T-helper 2 cell treated with Interferon-gamma antibody and Interleukin-4, amounts not matched to agents 5 μg/mL and 100 μg/mL, for 36 hours (primary cell): ENCODE results near the gene PTPRM.

Experiments used
- DNase-seq: peaks from one replicate; pipeline ENCODE4 v3.0.0; 2021; ENCODE audit warnings: low spot score
- H3K27ac Mint-ChIP-seq: one replicate; pipeline ENCODE4 v1.8.0; 2021; ENCODE audit warnings: mild to moderate bottlenecking, mixed read lengths
- H3K27me3 Mint-ChIP-seq: one replicate; pipeline ENCODE4 v1.8.0; 2021; ENCODE audit warnings: low read depth, mixed read lengths
- H3K36me3 Mint-ChIP-seq: one replicate; pipeline ENCODE4 v1.8.0; 2021; ENCODE audit warnings: low read depth, mixed read lengths
- H3K4me1 Mint-ChIP-seq: one replicate; pipeline ENCODE4 v1.8.0; 2021; ENCODE audit warnings: low read depth, mixed read lengths
- H3K4me3 Mint-ChIP-seq: one replicate; pipeline ENCODE4 v1.8.0; 2022; ENCODE audit warnings: mild to moderate bottlenecking, moderate library complexity, mixed read lengths
- H3K9me3 Mint-ChIP-seq: one replicate; pipeline ENCODE4 v1.8.0; 2021; ENCODE audit warnings: mixed read lengths

The PTPRM gene

GRCh38 chr18:7812431-7813063, 245.4 kb downstream of the PTPRM start:
- DNase-seq, result no peak

GRCh38 chr18:7813131-7813530, 246.0 kb downstream of the PTPRM start:
- Mint-ChIP-seq H3K4me3 (no peak overlapping the region), H3K36me3 (no peaks in the 10 kb centered on the region), H3K27ac (no peak overlapping the region), H3K4me1 (no peaks in the 10 kb centered on the region), H3K27me3 (no peaks in the 10 kb centered on the region), H3K9me3 (peaks cover 39% of the 10 kb centered on the region)
- DNase-seq, result no peak

More at GRCh38 chr18:7812431-7813063, 245.4 kb downstream of the PTPRM start:
- H3K4me3 Mint-ChIP-seq, result no peak overlapping the region
- H3K27me3 Mint-ChIP-seq, result no peaks in the 10 kb centered on the region
- H3K36me3 Mint-ChIP-seq, result no peaks in the 10 kb centered on the region
- H3K27ac Mint-ChIP-seq, result no peak overlapping the region
- H3K9me3 Mint-ChIP-seq, result peaks cover 38% of the 10 kb centered on the region
- H3K4me1 Mint-ChIP-seq, result no peaks in the 10 kb centered on the region

GRCh38 chr18:7814754-7815315, 247.7 kb downstream of the PTPRM start:
- no peak overlapping the region for H3K27ac Mint-ChIP-seq
- no peaks in the 10 kb centered on the region for H3K4me1 Mint-ChIP-seq
- H3K9me3 Mint-ChIP-seq, result peaks cover 35% of the 10 kb centered on the region
- H3K27me3 Mint-ChIP-seq, result no peaks in the 10 kb centered on the region
- no peaks in the 10 kb centered on the region for H3K36me3 Mint-ChIP-seq
- DNase-seq, result no peak
- no peak overlapping the region for H3K4me3 Mint-ChIP-seq

- Mint-ChIP-seq H3K36me3 (no peaks in the 10 kb centered on the region), H3K27ac (no peak overlapping the region), H3K4me3 (no peak overlapping the region), H3K27me3 (no peaks in the 10 kb centered on the region), H3K4me1 (no peaks in the 10 kb centered on the region), H3K9me3 (peaks cover 35% of the 10 kb centered on the region)
- no peak for DNase-seq
Measured at GRCh38 chr18:7815787-7816186, 248.7 kb downstream of the PTPRM start.

GRCh38 chr18:7817575-7818230, 250.6 kb downstream of the PTPRM start:
- H3K4me3 Mint-ChIP-seq, result no peak overlapping the region
- no peaks in the 10 kb centered on the region for H3K27me3 Mint-ChIP-seq
- no peak overlapping the region for H3K27ac Mint-ChIP-seq
- no peaks in the 10 kb centered on the region for H3K4me1 Mint-ChIP-seq
- no peaks in the 10 kb centered on the region for H3K36me3 Mint-ChIP-seq
- DNase-seq, result no peak
- H3K9me3 Mint-ChIP-seq, result peaks cover 35% of the 10 kb centered on the region

- no peaks in the 10 kb centered on the region for H3K36me3 Mint-ChIP-seq
- H3K27ac Mint-ChIP-seq, result no peak overlapping the region
- H3K4me1 Mint-ChIP-seq, result no peaks in the 10 kb centered on the region
- H3K9me3 Mint-ChIP-seq, result peaks cover 4% of the 10 kb centered on the region
- no peak for DNase-seq
- no peak overlapping the region for H3K4me3 Mint-ChIP-seq
- no peaks in the 10 kb centered on the region for H3K27me3 Mint-ChIP-seq
Measured at GRCh38 chr18:7821784-7822183, 254.7 kb downstream of the PTPRM start.

- Mint-ChIP-seq H3K4me3 (no peak overlapping the region), H3K27ac (no peak overlapping the region), H3K36me3 (no peaks in the 10 kb centered on the region), H3K4me1 (no peaks in the 10 kb centered on the region), H3K27me3 (no peaks in the 10 kb centered on the region), H3K9me3 (no peaks in the 10 kb centered on the region)
- DNase-seq, result no peak
Measured at GRCh38 chr18:7822435-7823331, 255.6 kb downstream of the PTPRM start.

- DNase-seq, result no peak
- Mint-ChIP-seq H3K27ac (no peak overlapping the region), H3K4me3 (no peak overlapping the region)
Measured at GRCh38 chr18:7824970-7825369, 257.9 kb downstream of the PTPRM start.

GRCh38 chr18:7830468-7830867, 263.4 kb downstream of the PTPRM start:
- no peaks in the 10 kb centered on the region for H3K27me3 Mint-ChIP-seq
- no peak overlapping the region for H3K27ac Mint-ChIP-seq
- H3K4me3 Mint-ChIP-seq, result no peak overlapping the region
- H3K4me1 Mint-ChIP-seq, result no peaks in the 10 kb centered on the region
- no peaks in the 10 kb centered on the region for H3K36me3 Mint-ChIP-seq
- no peak for DNase-seq
- H3K9me3 Mint-ChIP-seq, result no peaks in the 10 kb centered on the region

More at GRCh38 chr18:7824970-7825369, 257.9 kb downstream of the PTPRM start:
- no peaks in the 10 kb centered on the region for H3K4me1 Mint-ChIP-seq
- no peaks in the 10 kb centered on the region for H3K36me3 Mint-ChIP-seq
- no peaks in the 10 kb centered on the region for H3K9me3 Mint-ChIP-seq
- H3K27me3 Mint-ChIP-seq, result no peaks in the 10 kb centered on the region

- DNase-seq, result no peak
- H3K27me3 Mint-ChIP-seq, result no peaks in the 10 kb centered on the region
- no peaks in the 10 kb centered on the region for H3K36me3 Mint-ChIP-seq
- no peak overlapping the region for H3K4me3 Mint-ChIP-seq
- peaks cover 1% of the 10 kb centered on the region for H3K4me1 Mint-ChIP-seq
- no peak overlapping the region for H3K27ac Mint-ChIP-seq
- H3K9me3 Mint-ChIP-seq, result peaks cover 30% of the 10 kb centered on the region
Measured at GRCh38 chr18:7839548-7839947, 272.4 kb downstream of the PTPRM start.

GRCh38 chr18:7840411-7840810, 273.3 kb downstream of the PTPRM start:
- DNase-seq, result no peak
- H3K36me3 Mint-ChIP-seq, result no peaks in the 10 kb centered on the region

GRCh38 chr18:7844017-7844416, 276.9 kb downstream of the PTPRM start:
- Mint-ChIP-seq H3K4me3 (no peak overlapping the region), H3K27me3 (no peaks in the 10 kb centered on the region), H3K36me3 (no peaks in the 10 kb centered on the region), H3K27ac (no peak overlapping the region), H3K9me3 (peaks cover 25% of the 10 kb centered on the region), H3K4me1 (peaks cover 1% of the 10 kb centered on the region)
- no peak for DNase-seq

More at GRCh38 chr18:7840411-7840810, 273.3 kb downstream of the PTPRM start:
- H3K9me3 Mint-ChIP-seq, result peaks cover 36% of the 10 kb centered on the region
- H3K27me3 Mint-ChIP-seq, result no peaks in the 10 kb centered on the region
- peaks cover 1% of the 10 kb centered on the region for H3K4me1 Mint-ChIP-seq
- no peak overlapping the region for H3K27ac Mint-ChIP-seq
- H3K4me3 Mint-ChIP-seq, result no peak overlapping the region

- Mint-ChIP-seq H3K27me3 (no peaks in the 10 kb centered on the region), H3K9me3 (peaks cover 25% of the 10 kb centered on the region), H3K4me3 (no peak overlapping the region), H3K27ac (no peak overlapping the region), H3K4me1 (peaks cover 1% of the 10 kb centered on the region), H3K36me3 (no peaks in the 10 kb centered on the region)
- no peak for DNase-seq
Measured at GRCh38 chr18:7844418-7844817, 277.3 kb downstream of the PTPRM start.

GRCh38 chr18:7846335-7846734, 279.2 kb downstream of the PTPRM start:
- peaks cover 25% of the 10 kb centered on the region for H3K9me3 Mint-ChIP-seq
- H3K36me3 Mint-ChIP-seq, result no peaks in the 10 kb centered on the region
- no peaks in the 10 kb centered on the region for H3K27me3 Mint-ChIP-seq
- no peak for DNase-seq
- H3K4me3 Mint-ChIP-seq, result no peak overlapping the region
- no peak overlapping the region for H3K27ac Mint-ChIP-seq
- no peaks in the 10 kb centered on the region for H3K4me1 Mint-ChIP-seq
